K562 (cell line): ENCODE measurements around the gene ZNHIT3.
"Not testable (repeated sequence)": the region's sequence is repeated elsewhere in the genome, so short reads cannot be mapped to it uniquely, and the experiment has no call there.

Experiments used
- BHLHE40 ChIP-seq: IDR thresholded peaks from 2 replicates; pipeline ENCODE4 v1.6.1; 2011; ENCODE audit warnings: low read length, improper control_type of control experiment
- CTCF ChIP-seq, 3 experiments: IDR thresholded peaks in 2 of 3; conservative IDR thresholded peaks in 1 of 3; 2 replicates each; pipeline ENCODE4 v1.5.1; 2011 to 2012; ENCODE audit warnings: low read length in 3 of 3, mild to moderate bottlenecking in 3 of 3, control low read depth in 2 of 3, improper control_type of control experiment in 1 of 3, inconsistent platforms in 1 of 3, low read depth in 1 of 3, mixed read lengths in 1 of 3, moderate library complexity in 1 of 3; ENCODE audit not compliant: insufficient read depth in 2 of 3
- ELK1 ChIP-seq: sonication (generic); formaldehyde crosslinking; IDR thresholded peaks from 2 replicates; pipeline ENCODE4 v1.8.1; 2022; ENCODE audit warnings: missing genetic modification reagents
- ETS1 ChIP-seq: conservative IDR thresholded peaks from 2 replicates; pipeline ENCODE4 v1.6.1; 2011; ENCODE audit warnings: low read depth, mild to moderate bottlenecking, low read length; ENCODE audit not compliant: control insufficient read depth
- LCOR ChIP-seq: sonication (generic); formaldehyde crosslinking; IDR thresholded peaks from 2 replicates; pipeline ENCODE4 v1.8.0; 2022; ENCODE audit warnings: mild to moderate bottlenecking, missing genetic modification reagents
- MAZ ChIP-seq, 2 experiments: fragments of 450-650 bp in 1 of 2; sonication (generic) in 1 of 2; formaldehyde crosslinking; IDR thresholded peaks in 1 of 2; conservative IDR thresholded peaks in 1 of 2; 2 replicates each; pipeline versions ENCODE4 v1.4.0 to v1.5.0; 2020; ENCODE audit warnings: mild to moderate bottlenecking in 1 of 2, missing genetic modification reagents in 1 of 2
- NRF1 ChIP-seq, 2 experiments: fragments of 450-650 bp; IDR thresholded peaks in 1 of 2; conservative IDR thresholded peaks in 1 of 2; 2 replicates each; pipeline ENCODE4 v1.6.1; 2014; ENCODE audit warnings: mild to moderate bottlenecking in 2 of 2
- OTX1 ChIP-seq: fragments of 450-650 bp; formaldehyde crosslinking; IDR thresholded peaks from 2 replicates; pipeline ENCODE4 v1.4.0; 2022; ENCODE audit warnings: mild to moderate bottlenecking
- REST ChIP-seq, 2 experiments: fragments of 450-650 bp; formaldehyde crosslinking in 1 of 2; IDR thresholded peaks; 2 replicates each; pipeline versions ENCODE4 v1.4.0 to v1.6.1; 2014 to 2020; ENCODE audit warnings: mild to moderate bottlenecking in 2 of 2, borderline replicate concordance in 1 of 2, low read depth in 1 of 2
- TCF7 ChIP-seq: sonication (generic); IDR thresholded peaks from 2 replicates; pipeline ENCODE4 v1.6.1; 2016; ENCODE audit warnings: antibody characterized with exemption, borderline replicate concordance
- ZNF232 ChIP-seq: sonication (generic); formaldehyde crosslinking; IDR thresholded peaks from 2 replicates; pipeline ENCODE4 v1.8.0; 2022; ENCODE audit warnings: mild to moderate bottlenecking, missing genetic modification reagents

GRCh38 chr17:36484021-36484420 is 2.5 kb upstream of the ZNHIT3 start:
- not testable (repeated sequence) for TF ChIP-seq CTCF (IDR thresholded peaks at IDR 0.05 in 2 of 3, conservative IDR thresholded peaks at IDR 0.05 in 1 of 3; ENCODE audit: insufficient read depth in 2 of 3, low read depth in 1 of 3, low read length in 3 of 3); ELK1; TCF7; OTX1; LCOR (CRISPR knock-in tag); BHLHE40; REST (IDR thresholded peaks at IDR 0.05; ENCODE audit: borderline replicate concordance); REST (CRISPR knock-in tag; IDR thresholded peaks at IDR 0.05; ENCODE audit: low read depth); ETS1; ZNF232; MAZ (CRISPR knock-in tag; conservative IDR thresholded peaks at IDR 0.05 in 1 of 2, IDR thresholded peaks at IDR 0.05 in 1 of 2); NRF1 (conservative IDR thresholded peaks at IDR 0.05 in 1 of 2, IDR thresholded peaks at IDR 0.05 in 1 of 2)
